ENCODE data around the gene EIPR1.

DNA sequence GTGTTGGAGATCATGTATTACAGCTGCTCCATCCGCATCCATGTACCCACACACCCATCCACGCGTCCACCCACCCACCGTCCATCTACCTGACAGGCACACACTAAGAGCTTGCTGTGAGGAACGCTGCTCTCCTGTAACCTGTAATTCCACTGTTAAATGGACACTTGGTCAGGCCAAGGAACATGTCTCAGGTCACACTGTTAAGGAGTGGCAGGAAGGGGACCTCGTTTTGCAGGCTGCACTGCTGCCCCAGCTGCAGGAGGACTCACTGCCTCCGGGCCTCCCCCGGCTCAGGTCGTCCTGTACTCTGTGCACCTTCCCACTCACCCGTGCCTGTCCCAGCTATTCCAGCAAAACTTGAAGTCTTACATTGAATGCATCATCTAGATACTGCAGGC lies 170.5 kb downstream of the EIPR1 start:
- no peak for TF ChIP-seq POLR2A (IDR thresholded peaks at IDR 0.05; ENCODE audit: low read depth, low read length)
- TF ChIP-seq POLR2AphosphoS5 (IDR thresholded peaks at IDR 0.05; ENCODE audit: low read depth, low read length), result no peak
- TF ChIP-seq TAF1 (IDR thresholded peaks at IDR 0.05; ENCODE audit: borderline replicate concordance, low read depth, low read length), result no peak
